H1 (cell line): ENCODE data around the gene DTNB.

ENCODE experiments used
- ASH2L ChIP-seq: fragments of 200-600, 300-600 bp; sonication (generic); IDR thresholded peaks from one replicate; pipeline ENCODE4 v1.7.1; 2017; ENCODE audit warnings: low read length
- CHD2 ChIP-seq: IDR thresholded peaks from 2 replicates; pipeline ENCODE4 v1.6.1; 2012; ENCODE audit warnings: low read length, improper control_type of control experiment
- CTCF ChIP-seq, 3 experiments: IDR thresholded peaks; 1 replicate in 2 of 3; 2 replicates in 1 of 3; pipeline versions ENCODE4 v1.5.1 to v1.6.1; 2011; ENCODE audit warnings: low read length in 3 of 3, mild to moderate bottlenecking in 3 of 3, inconsistent platforms in 2 of 3, low read depth in 1 of 3, moderate library complexity in 1 of 3; ENCODE audit not compliant: insufficient read depth in 1 of 3; ENCODE audit errors: control extremely low read depth in 1 of 3
- POLR2A ChIP-seq, 2 experiments: IDR thresholded peaks; 1 replicate in 1 of 2; 2 replicates in 1 of 2; pipeline ENCODE4 v1.6.1; 2011; ENCODE audit warnings: low read depth in 2 of 2, low read length in 2 of 2, mild to moderate bottlenecking in 2 of 2; ENCODE audit errors: control extremely low read depth in 1 of 2
- SP4 ChIP-seq: IDR thresholded peaks from 2 replicates; pipeline ENCODE4 v1.6.1; 2012; ENCODE audit warnings: low read length, inconsistent platforms

- TF ChIP-seq CHD2: no peak
- TF ChIP-seq SP4: no peak
- TF ChIP-seq CTCF (IDR thresholded peaks at IDR 0.05; ENCODE audit: control extremely low read depth in 1 of 3, insufficient read depth in 1 of 3, low read depth in 1 of 3, low read length in 3 of 3): no peak
- no peak for TF ChIP-seq ASH2L
- TF ChIP-seq POLR2A (IDR thresholded peaks at IDR 0.05; ENCODE audit: control extremely low read depth in 1 of 2, low read depth in 2 of 2, low read length in 2 of 2): no peak
Measured at GRCh38 chr2:25330937-25331336, 342.4 kb downstream of the DTNB start.
